ENCODE measurements around the gene PSMB2. TPM values are rescaled to one million over a fixed set of nuclear protein-coding genes. Genes with fewer than 3 reads are reported as not detected.

The PSMB2 gene
- total RNA-seq, 1 experiment from 2014 or later, result 86.0 TPM

DNA sequence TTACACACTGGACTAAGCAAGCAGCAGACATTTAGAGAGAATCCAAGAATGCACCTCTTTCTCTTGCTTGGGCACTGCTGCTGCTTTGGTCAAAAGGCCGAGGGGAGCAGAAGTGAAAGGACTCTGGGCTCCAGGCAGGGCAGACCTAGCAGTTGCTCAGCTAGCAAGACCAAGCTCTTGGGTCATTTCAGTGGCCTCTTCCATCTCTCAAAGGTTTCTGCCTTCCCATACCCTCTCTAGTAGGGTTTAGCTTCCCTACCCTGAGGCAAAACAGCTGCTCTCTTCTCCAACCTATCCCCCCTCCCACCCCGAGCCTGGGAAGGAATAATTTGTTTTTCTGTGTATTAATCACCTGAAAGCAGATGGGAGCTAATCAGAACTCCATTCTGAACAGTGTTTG, 42.4 kb downstream of the PSMB2 start:
- H2BK20ac ChIP-seq (ENCODE audit: low read depth, low read length, poor library complexity, severe bottlenecking), result no peak overlapping the region
- Mint-ChIP-seq H3K27ac (peak overlapping the region in 1 of 3 experiments; percentile 67; a peak in 2 of 7 replicates), H3K36me3 (ENCODE audit: insufficient read depth in 1 of 3, low read depth in 3 of 3) (peaks cover 10 to 31% (median 19%) of the 10 kb centered on the region in 3 experiments), H3K9me3 (no peaks in the 10 kb centered on the region), H3K4me3 (no peak overlapping the region), H3K27me3 (ENCODE audit: low read depth) (no peaks in the 10 kb centered on the region), H3K4me1 (no peaks in the 10 kb centered on the region)
- no peak overlapping the region for H3K56ac ChIP-seq (ENCODE audit: insufficient read length, low read depth, low read length)
- no peaks in the 10 kb centered on the region for H3K9me3 ChIP-seq (ENCODE audit: control insufficient read depth, low read depth, low read length)
- no peaks in the 10 kb centered on the region for H3K27me3 ChIP-seq (ENCODE audit: insufficient read depth, low read length)
- no peak overlapping the region for H3K18ac ChIP-seq (ENCODE audit: insufficient read length, low read depth, low read length)
- no peak overlapping the region for H2AK5ac ChIP-seq (ENCODE audit: insufficient read length, low read length)
- H3K27ac ChIP-seq (ENCODE audit: insufficient read length, low read depth, low read length), result no peak overlapping the region
- WGBS (ENCODE audit: extremely low coverage, insufficient read length, low lambda C conversion rate), result no CpG with 5 or more reads among the region's 2 CpGs
- no peak overlapping the region for H2BK12ac ChIP-seq (ENCODE audit: insufficient read length, low read depth, low read length)
- H3K14ac ChIP-seq (ENCODE audit: insufficient read depth, low read length), result no peak overlapping the region
- H3K23me2 ChIP-seq (ENCODE audit: insufficient read length, low read depth, low read length, poor library complexity, severe bottlenecking), result no peaks in the 10 kb centered on the region
- H3K9ac ChIP-seq (ENCODE audit: extremely low read depth, insufficient read length, low read length), result no peak overlapping the region
- TF ChIP-seq, protein P1, sequence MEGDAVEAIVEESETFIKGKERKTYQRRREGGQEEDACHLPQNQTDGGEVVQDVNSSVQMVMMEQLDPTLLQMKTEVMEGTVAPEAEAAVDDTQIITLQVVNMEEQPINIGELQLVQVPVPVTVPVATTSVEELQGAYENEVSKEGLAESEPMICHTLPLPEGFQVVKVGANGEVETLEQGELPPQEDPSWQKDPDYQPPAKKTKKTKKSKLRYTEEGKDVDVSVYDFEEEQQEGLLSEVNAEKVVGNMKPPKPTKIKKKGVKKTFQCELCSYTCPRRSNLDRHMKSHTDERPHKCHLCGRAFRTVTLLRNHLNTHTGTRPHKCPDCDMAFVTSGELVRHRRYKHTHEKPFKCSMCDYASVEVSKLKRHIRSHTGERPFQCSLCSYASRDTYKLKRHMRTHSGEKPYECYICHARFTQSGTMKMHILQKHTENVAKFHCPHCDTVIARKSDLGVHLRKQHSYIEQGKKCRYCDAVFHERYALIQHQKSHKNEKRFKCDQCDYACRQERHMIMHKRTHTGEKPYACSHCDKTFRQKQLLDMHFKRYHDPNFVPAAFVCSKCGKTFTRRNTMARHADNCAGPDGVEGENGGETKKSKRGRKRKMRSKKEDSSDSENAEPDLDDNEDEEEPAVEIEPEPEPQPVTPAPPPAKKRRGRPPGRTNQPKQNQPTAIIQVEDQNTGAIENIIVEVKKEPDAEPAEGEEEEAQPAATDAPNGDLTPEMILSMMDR (conservative IDR thresholded peaks at IDR 0.05), result no peak
- no peaks in the 10 kb centered on the region for H3K79me2 ChIP-seq (ENCODE audit: insufficient read depth, low read length)
- no peak overlapping the region for H4K5ac ChIP-seq (ENCODE audit: insufficient read length, low read depth, low read length)
- no peak overlapping the region for H2BK5ac ChIP-seq (ENCODE audit: insufficient read length, low read length)
- DNase-seq, result no peak
- H3K4ac ChIP-seq (ENCODE audit: low read depth, low read length), result no peak overlapping the region
- no peaks in the 10 kb centered on the region for H4K20me1 ChIP-seq (ENCODE audit: control insufficient read depth, insufficient read depth, insufficient read length)
- no peak overlapping the region for H2AFZ ChIP-seq (ENCODE audit: low read length)
- H4K8ac ChIP-seq (replicated peaks; ENCODE audit: insufficient read length, low read depth, low read length), result no peak overlapping the region
- no peak overlapping the region for H2BK15ac ChIP-seq (ENCODE audit: low read depth, low read length)
- H3T11ph ChIP-seq (ENCODE audit: low read length), result no peak overlapping the region
- no peak overlapping the region for H3K4me2 ChIP-seq (ENCODE audit: insufficient read depth, insufficient read length, low read length)
- no peak overlapping the region for H3K23ac ChIP-seq (ENCODE audit: insufficient read length, low read depth, low read length)
- H2BK120ac ChIP-seq (ENCODE audit: low read depth, low read length, poor library complexity, severe bottlenecking), result no peak overlapping the region
- no peaks in the 10 kb centered on the region for H3K79me1 ChIP-seq (ENCODE audit: insufficient read depth, low read depth, low read length, poor library complexity, severe bottlenecking)
- H3K4me1 ChIP-seq (ENCODE audit: insufficient read depth, low read length), result no peaks in the 10 kb centered on the region
- H4K91ac ChIP-seq (ENCODE audit: insufficient read length, low read depth, low read length), result no peak overlapping the region

All from H9 (cell line).